Measurements from ENCODE around the gene SLC29A1.

Gene SLC29A1

GRCh38 chr6:44221961-44222335 lies 1.4 kb upstream of the SLC29A1 start:
- Mint-ChIP-seq H3K27ac (peak overlapping the region; percentile 76 to 86 (median 83)), H3K27me3 (ENCODE audit: low read depth) (peaks cover 9% of the 10 kb centered on the region), H3K4me1 (peaks cover 64% of the 10 kb centered on the region), H3K9me3 (no peaks in the 10 kb centered on the region), H3K4me3 (peak overlapping the region; percentile 31 to 83 (median 80)), H3K36me3 (ENCODE audit: low read depth) (no peaks in the 10 kb centered on the region)
- no peak for TF ChIP-seq CTCF (IDR thresholded peaks at IDR 0.05; ENCODE audit: unreplicated experiment in 3 of 3)

GRCh38 chr6:44222486-44223318 lies 693 bp upstream of the SLC29A1 start:
- Mint-ChIP-seq H3K27ac (peak overlapping the region in 2 of 3 experiments; percentile 11 to 58), H3K4me3 (peak overlapping the region; percentile 80 to 83 (median 83)), H3K36me3 (ENCODE audit: low read depth) (no peaks in the 10 kb centered on the region), H3K9me3 (no peaks in the 10 kb centered on the region), H3K4me1 (peaks cover 63% of the 10 kb centered on the region), H3K27me3 (ENCODE audit: low read depth) (peaks cover 9% of the 10 kb centered on the region)
- TF ChIP-seq CTCF (IDR thresholded peaks at IDR 0.05; ENCODE audit: unreplicated experiment in 3 of 3), result no peak

- Mint-ChIP-seq H3K36me3 (ENCODE audit: low read depth) (no peaks in the 10 kb centered on the region), H3K4me1 (peaks cover 68% of the 10 kb centered on the region), H3K9me3 (no peaks in the 10 kb centered on the region), H3K27me3 (ENCODE audit: low read depth) (peaks cover 6% of the 10 kb centered on the region), H3K4me3 (peak overlapping the region; percentile 80 to 88 (median 83)), H3K27ac (peak overlapping the region; percentile 54 to 74 (median 63))
- no peak for TF ChIP-seq CTCF (IDR thresholded peaks at IDR 0.05; ENCODE audit: unreplicated experiment in 3 of 3)
These were observed 902 bp downstream of the SLC29A1 start for GRCh38 chr6:44224029-44224964.

GRCh38 chr6:44224965-44225305 lies 1.5 kb downstream of the SLC29A1 start:
- peaks cover 71% of the 10 kb centered on the region for H3K4me1 Mint-ChIP-seq
- no peak for TF ChIP-seq CTCF (IDR thresholded peaks at IDR 0.05; ENCODE audit: unreplicated experiment in 3 of 3)
- peak overlapping the region; percentile 54 to 74 (median 63) for H3K27ac Mint-ChIP-seq
- peak overlapping the region; percentile 80 to 88 (median 83) for H3K4me3 Mint-ChIP-seq
- peaks cover 7% of the 10 kb centered on the region for H3K27me3 Mint-ChIP-seq (ENCODE audit: low read depth)
- H3K9me3 Mint-ChIP-seq, result no peaks in the 10 kb centered on the region
- H3K36me3 Mint-ChIP-seq (ENCODE audit: low read depth), result no peaks in the 10 kb centered on the region

GRCh38 chr6:44225579-44226325 lies 2.4 kb downstream of the SLC29A1 start:
- H3K4me1 Mint-ChIP-seq, result peaks cover 71% of the 10 kb centered on the region
- H3K9me3 Mint-ChIP-seq, result no peaks in the 10 kb centered on the region
- peaks cover 7% of the 10 kb centered on the region for H3K27me3 Mint-ChIP-seq (ENCODE audit: low read depth)
- peak overlapping the region; percentile 46 to 78 (median 70) for H3K4me3 Mint-ChIP-seq
- peak overlapping the region in 1 of 3 experiments; percentile 42 for H3K27ac Mint-ChIP-seq
- no peaks in the 10 kb centered on the region for H3K36me3 Mint-ChIP-seq (ENCODE audit: low read depth)
- no peak for TF ChIP-seq CTCF (IDR thresholded peaks at IDR 0.05; ENCODE audit: unreplicated experiment in 3 of 3)

Measured in nephron (organoid).